HG03575 (cell line): Measurements from ENCODE around the gene THAP11.
"Not testable (repeated sequence)": the region's sequence is repeated elsewhere in the genome, so short reads cannot be mapped to it uniquely, and the experiment has no call there.

Experiments
- ATAC-seq: cut with Tn5 transposase; IDR thresholded peaks from one replicate; pipeline ENCODE4 v1.9.1; 2021; ENCODE audit not compliant: unreplicated experiment, insufficient number of reproducible peaks, low FRiP score; ENCODE audit errors: extremely low read depth

The THAP11 gene

GRCh38 chr16:67858500-67858899, 16.4 kb downstream of the THAP11 start:
- no peak for ATAC-seq

- ATAC-seq = no peak
Observed at GRCh38 chr16:67860589-67861398, 18.7 kb downstream of the THAP11 start.

DNA sequence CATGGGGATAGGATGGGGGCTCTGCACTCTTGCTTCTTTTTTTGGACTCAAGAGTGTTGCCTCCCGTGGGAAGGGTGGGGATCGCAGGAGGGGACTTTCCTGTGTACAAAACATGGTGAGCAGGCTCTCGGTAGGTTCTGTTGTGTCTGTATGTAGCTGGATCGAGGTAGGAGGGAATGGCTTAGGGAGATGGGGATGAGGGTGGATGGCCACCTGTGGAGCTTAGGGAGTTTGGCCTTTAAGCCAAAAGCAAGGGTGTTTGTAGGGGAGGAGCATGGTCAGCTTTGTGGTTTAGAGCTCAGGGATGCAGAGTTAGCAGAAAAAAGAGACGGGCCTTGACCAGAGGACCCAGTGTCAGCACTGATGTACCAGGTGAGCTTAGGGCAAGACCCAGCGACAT, 19.8 kb downstream of the THAP11 start:
- ATAC-seq = no peak

DNA sequence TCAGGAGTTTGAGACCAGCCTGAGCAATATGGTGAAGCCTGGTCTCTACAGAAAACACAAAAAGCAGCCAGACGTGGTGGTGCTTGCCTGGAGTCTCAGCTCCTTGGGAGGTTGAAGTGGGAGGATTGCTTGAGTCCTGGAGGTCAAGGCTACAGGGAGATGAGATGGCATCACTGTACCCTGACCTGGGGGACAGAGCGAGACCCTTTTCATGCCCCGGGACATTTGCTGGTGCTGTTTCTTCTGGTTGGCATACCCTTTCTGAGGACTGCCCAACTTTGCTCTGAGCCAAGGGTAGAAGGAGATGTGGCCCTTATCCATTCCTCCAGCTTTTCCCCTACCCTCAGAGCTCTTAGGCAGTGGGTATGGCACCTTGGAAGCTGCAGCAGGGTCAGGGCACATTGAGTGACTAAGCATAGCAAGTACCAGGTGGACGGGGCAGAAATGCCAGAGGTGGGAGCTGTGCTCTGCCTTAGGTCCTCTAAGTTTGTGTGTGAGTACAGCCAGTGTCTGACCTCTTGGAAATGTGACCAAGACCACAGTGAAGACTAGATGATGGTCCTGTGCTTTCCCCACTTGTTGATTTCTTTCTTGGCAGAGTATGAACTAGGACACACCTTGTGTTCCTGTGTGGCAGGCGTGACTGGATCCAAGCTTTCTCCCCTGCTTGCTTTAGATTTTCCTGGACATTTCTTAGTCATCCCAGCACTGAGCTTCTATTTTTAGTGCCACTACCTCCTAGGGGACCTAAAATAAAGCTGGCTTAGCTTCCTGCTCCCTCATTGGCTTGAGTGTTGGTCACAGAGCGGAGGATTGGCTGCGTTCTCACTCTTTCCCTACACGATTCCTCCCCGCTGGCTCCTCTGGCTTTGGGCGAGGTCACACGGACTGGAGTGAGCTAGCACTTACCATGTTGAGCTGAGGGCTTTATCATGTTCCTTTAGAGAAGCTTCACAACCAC, 20.8 kb downstream of the THAP11 start:
- ATAC-seq = no peak

- ATAC-seq = not testable (repeated sequence)
Observed at GRCh38 chr16:67864044-67864443, 21.9 kb downstream of the THAP11 start.

DNA sequence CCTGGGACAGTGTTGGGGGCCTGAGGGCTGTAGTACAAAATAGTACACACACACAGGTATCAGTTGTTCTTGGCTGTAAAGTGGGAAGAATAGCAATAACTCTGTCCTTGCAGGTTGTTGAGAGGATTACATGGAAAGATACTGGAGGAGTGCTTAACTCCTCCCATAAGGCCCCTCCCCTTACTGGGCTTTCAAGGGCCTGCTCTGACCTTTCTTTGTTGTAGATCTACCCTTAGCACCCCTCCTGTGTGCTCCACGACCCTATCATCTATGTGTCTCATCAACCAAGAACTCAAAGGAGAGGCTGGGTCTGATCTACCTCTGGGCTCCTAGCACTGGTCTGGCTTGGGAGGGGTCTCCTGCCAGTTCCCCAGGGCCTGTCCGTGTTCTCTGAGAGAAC, 22.5 kb downstream of the THAP11 start:
- ATAC-seq = no peak

DNA sequence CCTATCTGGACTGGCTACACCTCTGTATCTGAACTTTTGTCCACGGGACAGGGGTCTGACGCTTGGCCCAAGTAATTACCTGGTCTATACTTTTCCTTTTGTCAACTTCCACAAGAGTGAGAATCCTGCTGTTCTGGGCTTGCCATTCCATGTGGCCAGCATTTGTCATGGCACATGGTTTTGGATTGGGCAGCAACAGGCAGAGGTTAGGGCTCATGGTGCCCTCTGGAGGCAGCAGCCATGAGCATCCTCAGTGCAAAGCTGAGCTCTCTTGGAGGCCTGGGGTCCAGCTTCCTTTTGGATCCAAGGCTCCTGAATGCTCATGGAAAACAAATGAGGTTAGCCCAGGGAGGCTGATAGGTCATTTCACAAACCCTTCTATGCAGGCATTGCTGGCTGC, 23.2 kb downstream of the THAP11 start:
- ATAC-seq = no peak

- no peak for ATAC-seq
Observed at GRCh38 chr16:67868290-67868689, 26.2 kb downstream of the THAP11 start.

GRCh38 chr16:67869653-67870052, 27.5 kb downstream of the THAP11 start:
- no peak for ATAC-seq

DNA sequence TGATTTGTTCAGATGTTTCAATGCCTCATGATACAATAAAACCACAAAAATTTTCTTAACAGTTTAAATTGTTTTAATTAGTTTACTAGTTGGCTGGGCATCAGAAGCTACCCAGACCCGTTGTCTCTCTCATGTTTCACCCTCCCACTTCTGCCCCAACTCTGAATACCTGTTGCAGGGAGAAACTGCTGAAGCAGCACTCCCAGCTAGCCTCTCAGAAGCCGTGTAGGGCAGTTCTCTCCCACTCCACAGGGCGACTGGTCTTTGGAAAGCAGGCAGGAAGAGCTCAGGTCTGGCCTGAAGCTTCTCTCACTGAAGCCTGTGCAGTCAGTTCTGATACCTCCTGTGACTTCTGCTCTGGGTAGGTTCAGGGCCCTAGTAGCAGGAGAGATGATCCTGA, 29.1 kb downstream of the THAP11 start:
- ATAC-seq = no peak

GRCh38 chr16:67872131-67872630, 30.1 kb downstream of the THAP11 start:
- no peak for ATAC-seq

DNA sequence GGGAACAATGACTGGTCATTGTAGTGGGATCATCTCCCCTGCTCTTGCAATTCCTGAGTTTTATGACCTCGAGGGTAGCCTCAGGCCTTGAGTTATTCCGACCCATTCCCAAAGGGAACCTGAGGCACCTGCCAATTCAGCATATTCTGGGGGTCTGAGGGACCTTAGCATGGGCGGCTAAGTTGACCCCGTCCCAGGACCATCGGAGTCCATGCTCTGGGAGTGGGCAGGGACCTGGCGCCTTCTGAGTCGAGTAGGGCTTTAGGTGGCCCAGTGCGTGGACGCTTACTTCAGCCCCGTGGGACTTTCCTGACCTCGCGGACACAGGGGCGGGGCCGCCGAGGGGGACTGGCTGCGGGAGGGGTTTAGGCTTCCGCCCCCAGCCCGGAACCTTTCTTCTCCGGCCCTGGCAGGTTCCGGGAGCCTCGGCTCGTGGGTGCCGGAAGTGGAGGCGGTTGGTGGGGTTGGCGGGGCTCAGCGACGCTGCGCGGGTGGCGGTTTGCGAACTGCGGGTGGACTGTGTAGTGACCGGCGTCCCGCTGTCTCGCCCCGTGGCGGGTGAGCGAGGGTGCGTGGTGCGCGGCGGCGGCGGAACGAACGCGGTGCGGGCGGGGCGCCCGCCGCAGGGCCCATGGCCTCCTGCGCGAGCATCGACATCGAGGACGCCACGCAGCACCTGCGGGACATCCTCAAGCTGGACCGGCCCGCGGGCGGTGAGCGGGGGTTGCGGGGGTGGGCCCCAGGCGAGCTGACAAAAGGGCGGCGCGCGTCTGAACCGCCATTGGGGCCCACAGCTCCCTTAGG, 30.7 kb downstream of the THAP11 start, which contains the start of gene EDC4:
EDC4 (plus strand) TSS at position 422 of the 804 bp plus-strand sequence; CDS start at position 632, 210 bp downstream.
- no peak for ATAC-seq

GRCh38 chr16:67873435-67874370, 31.6 kb downstream of the THAP11 start:
- ATAC-seq = no peak

DNA sequence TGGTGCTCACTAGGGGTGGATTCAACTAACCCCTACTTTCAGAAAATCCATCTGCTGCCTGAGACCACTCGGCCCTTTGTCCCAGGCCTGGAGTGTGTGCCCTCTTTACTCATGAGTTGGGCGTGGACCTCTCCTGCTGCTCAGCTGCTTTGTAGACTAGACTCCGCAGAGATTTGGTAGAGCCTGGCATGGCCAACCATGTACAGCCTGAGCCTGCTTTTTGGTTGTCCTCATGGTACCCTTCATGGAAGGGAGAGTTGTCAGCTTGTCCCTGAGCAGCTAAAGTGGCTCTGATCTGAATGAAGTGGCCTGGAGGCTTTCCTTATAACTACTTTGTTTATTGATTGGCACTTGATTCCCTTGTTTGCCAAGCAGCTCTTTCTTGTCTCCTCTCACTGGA, 32.3 kb downstream of the THAP11 start:
- no peak for ATAC-seq

- no peak for ATAC-seq
Observed at GRCh38 chr16:67877064-67877463, 34.9 kb downstream of the THAP11 start.

DNA sequence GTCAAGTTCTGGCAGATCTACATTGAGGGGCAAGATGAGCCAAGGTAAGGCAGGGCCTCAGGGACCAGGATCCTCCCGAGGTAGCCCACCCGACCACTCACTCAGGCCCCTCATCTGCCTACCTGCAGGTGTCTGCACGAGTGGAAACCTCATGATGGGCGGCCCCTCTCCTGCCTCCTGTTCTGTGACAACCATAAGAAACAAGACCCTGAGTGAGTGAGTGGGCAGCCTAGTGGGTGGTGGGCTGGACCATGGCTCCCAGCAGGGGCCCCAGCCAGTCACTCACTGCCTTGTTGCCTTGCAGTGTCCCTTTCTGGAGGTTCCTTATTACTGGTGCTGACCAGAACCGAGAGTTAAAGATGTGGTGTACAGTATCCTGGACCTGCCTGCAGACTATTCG, 36.1 kb downstream of the THAP11 start:
- ATAC-seq = no peak

- ATAC-seq = no peak
Observed at GRCh38 chr16:67878846-67879245, 36.7 kb downstream of the THAP11 start.

- no peak for ATAC-seq
Observed at GRCh38 chr16:67879462-67879861, 37.3 kb downstream of the THAP11 start.
